HG03439 (cell line): ENCODE data around the gene MCM7.

Experiments used
- ATAC-seq: cut with Tn5 transposase; IDR thresholded peaks from one replicate; pipeline ENCODE4 v1.9.1; 2021; ENCODE audit warnings: mild to moderate bottlenecking, moderate library complexity; ENCODE audit not compliant: unreplicated experiment

Gene MCM7

DNA sequence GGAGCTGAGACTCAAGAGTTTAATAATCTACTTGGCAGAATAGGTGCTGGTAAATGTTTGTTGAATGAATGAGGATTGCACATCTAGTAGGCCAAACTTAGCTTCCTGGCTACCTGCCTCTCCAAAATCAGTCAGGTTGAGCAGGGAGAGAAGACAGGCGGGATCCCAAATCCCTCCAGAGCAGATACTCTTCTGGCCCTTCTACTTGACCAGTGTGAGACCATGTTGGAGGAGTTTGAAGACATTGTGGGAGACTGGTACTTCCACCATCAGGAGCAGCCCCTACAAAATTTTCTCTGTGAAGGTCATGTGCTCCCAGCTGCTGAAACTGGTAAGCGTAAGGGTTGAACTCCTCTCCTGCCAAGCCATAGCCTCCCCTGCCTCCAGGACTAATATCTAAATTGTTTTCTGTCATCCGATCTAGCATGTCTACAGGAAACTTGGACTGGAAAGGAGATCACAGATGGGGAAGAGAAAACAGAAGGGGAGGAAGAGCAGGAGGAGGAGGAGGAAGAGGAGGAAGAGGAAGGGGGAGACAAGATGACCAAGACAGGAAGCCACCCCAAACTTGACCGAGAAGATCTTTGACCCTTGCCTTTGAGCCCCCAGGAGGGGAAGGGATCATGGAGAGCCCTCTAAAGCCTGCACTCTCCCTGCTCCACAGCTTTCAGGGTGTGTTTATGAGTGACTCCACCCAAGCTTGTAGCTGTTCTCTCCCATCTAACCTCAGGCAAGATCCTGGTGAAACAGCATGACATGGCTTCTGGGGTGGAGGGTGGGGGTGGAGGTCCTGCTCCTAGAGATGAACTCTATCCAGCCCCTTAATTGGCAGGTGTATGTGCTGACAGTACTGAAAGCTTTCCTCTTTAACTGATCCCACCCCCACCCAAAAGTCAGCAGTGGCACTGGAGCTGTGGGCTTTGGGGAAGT, 23.4 kb upstream of the MCM7 start:
- no peak for ATAC-seq

DNA sequence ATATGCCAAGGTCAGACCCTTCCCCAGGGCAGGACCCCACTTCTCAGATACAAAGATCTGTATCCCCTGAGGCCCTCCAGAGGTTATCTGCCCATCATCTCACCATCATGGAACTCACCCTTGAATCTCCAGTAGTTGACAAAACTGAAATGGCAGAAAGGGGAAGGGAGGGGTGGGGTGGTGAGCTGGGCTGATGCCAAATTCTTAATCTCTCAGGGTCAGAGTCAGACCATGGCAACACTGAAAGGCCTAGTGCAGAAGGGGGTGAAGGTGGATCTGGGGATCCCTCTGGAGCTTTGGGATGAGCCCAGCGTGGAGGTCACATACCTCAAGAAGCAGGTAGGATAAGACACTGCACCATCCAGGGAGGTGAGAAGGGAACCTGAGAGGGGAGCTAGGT, 21.4 kb upstream of the MCM7 start:
- ATAC-seq: no peak

DNA sequence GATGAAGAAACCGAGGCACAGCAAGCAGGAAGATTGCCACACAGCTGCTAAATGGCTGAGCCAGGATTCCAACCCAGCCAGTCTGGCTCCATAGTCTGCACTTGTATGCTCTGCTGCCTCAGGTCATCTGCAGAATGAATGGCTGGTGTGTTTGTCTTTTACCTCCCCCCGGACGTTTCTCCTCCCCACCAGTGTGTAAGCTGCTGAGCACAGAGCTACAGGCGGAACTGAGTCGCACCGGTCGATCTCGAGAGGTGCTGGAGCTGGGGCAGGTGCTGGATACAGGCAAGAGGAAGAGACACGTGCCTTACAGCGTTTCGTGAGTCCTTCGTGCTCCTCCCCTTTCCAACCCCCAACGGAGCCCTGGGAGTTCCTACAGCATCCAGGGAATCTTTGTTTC, 20.9 kb upstream of the MCM7 start:
- ATAC-seq: no peak

DNA sequence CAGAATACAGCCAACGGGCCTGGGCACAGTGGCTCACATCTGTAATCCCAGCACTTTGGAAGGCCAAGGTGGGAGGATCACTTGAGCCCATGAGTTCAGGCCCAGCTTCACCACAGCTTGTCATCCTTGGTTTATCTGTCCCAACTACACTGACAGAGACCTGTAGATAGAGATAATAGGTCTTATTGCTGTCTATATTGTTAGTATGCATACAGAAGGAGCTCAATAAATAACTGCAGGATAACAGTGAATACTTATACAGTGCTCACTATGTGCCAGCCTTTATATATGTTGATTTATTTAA, 19.5 kb upstream of the MCM7 start:
- no peak for ATAC-seq

DNA sequence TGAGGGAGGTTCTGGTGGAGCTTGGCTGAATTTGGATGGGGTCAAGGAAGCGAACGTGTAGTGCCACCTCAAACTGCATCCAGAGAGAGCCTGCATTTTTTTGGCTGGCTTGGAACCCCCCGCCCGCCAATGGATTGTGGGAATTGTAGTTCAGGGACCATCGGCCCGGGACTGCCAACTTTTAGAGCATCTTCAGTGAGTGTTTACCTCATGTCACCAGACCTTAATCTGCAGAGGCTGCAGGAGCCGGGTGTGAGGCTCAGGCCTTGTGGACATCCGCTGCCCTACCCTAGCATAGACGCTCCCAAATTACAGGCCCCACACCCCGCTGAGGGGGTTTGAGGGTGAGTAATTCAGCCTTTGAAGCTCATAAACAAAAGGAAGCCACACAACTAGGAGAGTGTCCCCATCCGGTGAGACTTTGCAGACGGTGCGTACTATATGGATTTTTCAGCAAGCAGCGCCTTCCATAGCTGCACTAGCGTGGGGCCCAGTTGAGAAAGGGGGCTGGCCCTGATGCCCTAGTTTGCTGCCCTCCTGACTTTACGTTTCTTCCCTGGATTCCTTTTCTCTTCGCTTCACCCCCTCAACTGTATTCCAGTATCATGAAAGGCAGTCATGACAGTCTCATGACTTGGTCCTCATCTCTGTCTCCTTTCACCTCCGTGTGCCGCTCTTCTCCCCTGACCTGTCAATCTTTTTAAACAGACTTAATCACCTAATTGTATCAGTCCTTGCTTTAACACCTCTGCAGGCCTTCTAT, 19.0 kb upstream of the MCM7 start:
- peak; percentile 37 for ATAC-seq

DNA sequence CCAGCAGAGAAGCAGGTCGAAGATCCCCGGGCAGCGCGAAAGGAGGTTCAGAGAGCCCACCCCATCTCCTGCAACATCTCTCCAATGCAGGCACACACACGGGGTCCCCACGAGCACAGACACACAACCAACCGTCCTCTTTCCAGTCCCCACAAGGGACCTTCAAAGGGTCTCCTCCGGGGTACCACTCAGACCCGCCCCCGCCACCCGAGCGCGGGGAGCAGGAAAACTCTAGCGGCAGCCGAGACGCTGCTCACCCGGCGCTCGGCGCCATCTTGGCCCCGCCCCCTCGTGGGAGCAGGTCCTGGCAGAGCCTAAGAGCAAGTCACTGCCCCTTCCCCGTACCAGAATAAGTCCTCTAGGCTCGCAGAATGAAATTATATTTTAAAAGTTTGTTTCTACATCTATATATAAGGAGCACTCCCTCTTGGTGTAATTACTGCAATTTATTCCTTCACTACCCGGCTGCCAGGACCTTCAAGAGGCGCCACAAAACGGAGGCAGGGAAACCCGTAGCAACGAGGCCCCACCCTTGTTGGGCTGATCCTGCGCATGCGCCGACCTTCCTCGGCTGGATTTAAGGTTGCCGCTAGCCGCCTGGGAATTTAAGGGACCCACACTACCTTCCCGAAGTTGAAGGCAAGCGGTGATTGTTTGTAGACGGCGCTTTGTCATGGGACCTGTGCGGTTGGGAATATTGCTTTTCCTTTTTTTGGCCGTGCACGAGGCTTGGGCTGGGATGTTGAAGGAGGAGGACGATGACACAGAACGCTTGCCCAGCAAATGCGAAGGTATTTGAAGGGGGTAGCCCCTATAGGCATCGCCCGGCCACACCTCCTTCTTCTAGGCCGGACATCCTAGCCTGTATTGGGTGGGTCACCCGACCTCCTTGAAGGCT, 18.1 kb upstream of the MCM7 start, which contains the start of the genes CNPY4 and TAF6:
Gene CNPY4 (plus strand): TSS at position 563 of the 898 bp plus-strand sequence. CDS start 111 bp downstream, at position 674.
Gene TAF6 (minus strand): TSS at position 287 of the 898 bp plus-strand sequence. CDS start 5,149 bp downstream, outside the sequence.
- ATAC-seq: peak; percentile 77

DNA sequence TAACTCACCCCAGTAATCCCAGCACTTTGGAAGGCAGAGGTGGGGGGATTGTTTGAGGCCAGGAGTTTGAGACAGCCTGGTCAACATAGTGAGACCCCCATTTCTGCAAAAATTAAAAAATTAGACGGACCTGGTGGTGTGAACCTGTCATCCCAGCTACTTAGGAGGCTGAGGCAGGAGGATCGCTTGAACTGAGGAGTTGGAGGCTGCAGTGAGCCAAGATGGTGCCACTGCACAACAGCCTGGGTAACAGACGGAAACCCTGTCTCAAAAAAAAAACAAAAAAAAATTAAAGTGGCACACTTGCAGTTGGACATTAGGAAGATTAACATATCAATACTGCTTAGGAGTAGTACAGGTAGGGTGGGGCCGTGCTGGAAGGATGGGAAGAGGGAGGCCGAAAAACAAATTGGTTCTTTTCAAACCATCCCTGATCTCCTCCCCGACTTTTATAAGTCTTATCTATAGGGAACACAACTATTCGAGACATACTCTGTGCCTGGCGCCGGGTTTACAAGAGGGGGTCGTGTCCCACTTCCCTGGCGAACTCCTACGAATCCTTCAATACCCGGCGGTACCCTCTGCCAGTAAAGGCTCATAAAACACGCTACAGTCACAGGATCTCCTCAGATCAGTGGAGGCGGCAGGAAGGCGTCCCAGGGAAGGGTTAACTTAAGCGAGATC, 17.3 kb upstream of the MCM7 start:
- no peak for ATAC-seq

DNA sequence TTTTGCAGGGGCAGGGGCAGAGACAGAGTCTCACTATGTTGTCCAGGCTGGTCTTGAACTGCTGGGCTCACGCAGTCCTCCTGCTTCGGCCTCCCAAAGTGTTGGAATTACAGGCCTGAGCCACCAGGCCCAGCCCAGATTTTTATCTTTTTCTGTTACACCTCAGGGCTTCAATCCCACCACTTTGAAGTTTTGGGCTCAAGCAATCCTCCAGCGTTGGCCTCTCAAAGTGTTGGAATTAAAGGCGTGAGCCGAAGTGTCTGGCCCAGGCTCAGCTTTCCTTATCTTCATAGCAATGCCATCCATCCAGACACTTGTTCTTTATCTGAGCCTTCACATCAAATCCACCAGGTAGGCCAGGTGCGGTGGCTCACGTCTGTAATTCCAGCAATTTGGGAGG, 13.8 kb upstream of the MCM7 start:
- no peak for ATAC-seq

DNA sequence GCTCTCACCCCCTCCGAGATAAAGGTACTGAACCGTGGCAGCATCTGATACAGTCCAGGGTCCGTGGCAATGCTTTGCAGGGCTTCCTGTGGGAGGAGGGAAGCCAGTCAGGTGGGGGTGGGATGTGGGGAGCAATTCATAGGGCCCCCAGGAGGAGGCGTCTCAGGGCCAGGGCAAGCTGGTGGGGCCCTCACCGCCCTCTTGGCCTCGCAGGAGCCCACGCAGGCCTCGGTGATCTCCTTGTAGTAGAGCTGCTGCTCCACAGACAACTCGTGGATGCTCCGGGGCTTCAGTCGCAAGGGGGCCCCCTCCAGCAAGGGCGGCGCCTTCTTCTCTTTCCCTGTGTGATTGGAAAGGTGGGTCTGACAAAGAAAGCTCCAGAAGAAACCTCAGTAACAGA, 10.7 kb upstream of the MCM7 start:
- ATAC-seq: no peak

DNA sequence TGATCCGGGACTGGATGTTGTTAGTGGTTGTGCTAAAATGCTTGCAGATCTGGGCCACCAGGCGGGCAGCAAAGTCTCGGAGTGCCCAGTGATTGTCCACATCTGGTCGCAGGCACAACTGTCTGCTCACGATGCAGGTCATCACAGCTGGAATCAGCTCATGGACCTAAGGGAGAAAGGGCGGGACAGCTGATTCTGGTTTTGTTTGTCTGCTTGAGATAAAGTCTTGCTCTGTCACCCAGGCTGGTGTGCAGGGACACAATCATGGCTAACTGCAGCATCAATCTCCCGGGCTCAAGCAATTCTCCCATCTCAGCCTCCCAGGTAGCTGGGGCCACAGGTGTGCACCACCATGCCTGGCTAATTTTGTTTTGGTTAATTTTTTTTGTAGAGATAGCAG, 10.0 kb upstream of the MCM7 start:
- ATAC-seq: no peak

DNA sequence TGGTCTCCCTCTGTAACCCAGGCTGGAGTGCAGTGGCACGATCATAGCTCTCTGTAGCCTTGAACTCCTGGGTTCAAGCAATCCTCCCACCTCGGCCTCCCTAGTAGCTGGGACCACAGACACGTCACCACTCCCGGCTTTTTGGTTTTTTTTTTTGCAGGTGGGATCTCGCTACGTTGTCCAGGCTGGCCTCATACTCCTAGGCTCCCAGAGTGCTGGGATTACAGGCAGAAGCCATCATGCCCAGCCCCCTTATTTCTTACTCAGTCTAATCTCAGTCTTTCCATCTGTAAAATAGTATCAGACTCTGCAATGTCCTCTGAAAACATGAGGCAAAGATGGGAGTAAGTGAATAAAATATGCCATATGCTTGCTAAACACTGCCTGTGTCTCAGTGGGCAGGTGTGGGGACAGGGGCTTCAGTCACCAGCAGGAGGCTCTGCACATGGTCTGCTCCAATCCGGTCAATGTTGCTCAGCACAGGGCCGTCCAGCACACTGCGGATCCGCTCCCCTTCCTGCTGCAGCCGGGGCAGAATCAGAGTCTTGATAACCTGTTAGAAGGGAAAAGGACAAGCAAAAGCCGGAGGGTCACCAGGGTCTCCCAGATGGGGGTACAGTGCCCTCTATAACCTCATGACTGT, 8.4 kb upstream of the MCM7 start:
- ATAC-seq: no peak

DNA sequence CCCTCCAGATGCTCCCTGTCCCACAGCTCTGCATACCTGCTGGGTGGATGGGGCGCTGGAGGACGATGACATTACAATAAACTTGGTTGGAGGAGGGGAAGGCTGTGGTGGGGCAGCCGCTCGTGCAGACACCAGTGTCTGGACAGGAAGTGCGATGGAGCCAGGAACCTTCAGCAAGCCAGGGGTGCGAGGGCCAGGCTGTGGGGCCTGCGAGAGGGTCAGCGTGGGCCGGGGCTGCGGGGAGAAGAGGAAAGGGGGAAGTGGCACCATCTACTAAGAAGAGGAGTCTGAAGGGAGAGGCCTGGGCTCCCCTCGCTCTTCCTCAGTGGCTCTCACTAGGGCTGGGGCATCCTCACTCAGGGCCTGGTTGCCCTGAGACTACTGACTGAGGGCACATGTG, 6.7 kb upstream of the MCM7 start:
- no peak for ATAC-seq

DNA sequence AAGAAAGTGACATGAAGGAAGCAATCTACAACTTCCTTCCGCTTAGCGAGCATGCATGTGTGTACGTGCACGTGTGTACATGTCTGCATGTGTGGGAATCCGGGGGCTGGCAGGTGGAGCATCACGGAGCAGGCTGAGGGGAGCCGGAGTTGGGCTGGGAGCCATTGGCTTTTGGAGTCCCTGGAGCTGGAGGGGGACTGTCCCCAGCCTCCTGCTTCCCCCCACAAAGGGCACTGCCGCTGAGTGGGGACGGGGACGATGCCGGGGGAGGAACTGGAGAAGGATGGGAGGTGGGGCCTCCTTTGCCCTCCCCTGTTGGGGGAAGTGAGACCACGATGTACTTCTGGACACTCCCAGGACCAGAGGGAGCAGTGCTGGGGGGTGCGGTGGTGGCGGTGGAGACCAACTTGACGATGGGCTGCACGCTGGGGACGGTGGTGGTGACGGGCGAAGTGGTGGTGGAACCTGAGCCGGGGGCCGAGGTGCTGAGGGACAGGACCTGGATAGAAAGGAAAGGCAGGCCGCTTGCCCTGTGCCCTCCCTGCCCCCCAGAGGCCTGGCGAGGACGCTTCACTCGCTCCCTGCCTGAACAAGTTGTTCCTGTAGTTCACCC, 6.0 kb upstream of the MCM7 start:
- no peak for ATAC-seq

DNA sequence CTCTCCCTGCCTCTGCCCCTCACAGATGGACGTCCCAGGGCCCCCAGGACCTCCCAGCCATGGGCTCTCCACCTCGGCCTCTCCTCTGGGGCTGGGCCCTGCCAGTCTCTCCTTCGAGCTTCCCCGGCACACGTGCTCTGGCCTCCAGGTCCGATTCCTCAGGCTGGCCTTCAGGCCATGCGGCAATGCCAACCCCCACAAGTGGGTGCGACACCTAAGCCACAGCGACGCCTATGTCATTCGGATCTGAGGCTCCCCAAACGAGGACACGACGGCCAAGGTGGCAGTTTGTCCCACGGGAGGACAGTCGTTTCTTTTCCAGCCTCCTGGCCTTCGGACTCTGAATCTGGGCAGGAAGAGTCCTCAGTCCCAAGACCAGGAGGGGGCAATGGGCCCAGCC, 5.4 kb upstream of the MCM7 start:
- ATAC-seq: no peak

DNA sequence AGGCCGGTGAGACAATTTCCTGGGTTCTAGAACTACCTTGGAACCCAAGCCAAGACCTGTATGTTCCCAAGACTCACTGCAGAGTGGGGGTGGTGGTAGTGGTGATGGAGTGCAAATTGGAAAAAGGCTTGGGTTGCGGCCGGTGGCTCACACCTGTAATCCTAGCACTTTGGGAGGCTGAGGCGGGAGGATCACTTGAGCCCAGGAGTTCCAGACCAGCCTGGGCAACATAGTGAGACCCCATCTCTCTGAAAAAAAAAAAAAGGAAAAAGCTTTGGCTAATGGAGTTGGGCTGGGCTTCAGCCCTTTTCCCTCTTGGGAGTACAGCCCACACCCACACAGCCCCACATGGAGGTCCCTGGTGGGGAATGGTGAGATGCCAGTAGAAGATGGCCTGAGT, 4.3 kb upstream of the MCM7 start:
- ATAC-seq: no peak

DNA sequence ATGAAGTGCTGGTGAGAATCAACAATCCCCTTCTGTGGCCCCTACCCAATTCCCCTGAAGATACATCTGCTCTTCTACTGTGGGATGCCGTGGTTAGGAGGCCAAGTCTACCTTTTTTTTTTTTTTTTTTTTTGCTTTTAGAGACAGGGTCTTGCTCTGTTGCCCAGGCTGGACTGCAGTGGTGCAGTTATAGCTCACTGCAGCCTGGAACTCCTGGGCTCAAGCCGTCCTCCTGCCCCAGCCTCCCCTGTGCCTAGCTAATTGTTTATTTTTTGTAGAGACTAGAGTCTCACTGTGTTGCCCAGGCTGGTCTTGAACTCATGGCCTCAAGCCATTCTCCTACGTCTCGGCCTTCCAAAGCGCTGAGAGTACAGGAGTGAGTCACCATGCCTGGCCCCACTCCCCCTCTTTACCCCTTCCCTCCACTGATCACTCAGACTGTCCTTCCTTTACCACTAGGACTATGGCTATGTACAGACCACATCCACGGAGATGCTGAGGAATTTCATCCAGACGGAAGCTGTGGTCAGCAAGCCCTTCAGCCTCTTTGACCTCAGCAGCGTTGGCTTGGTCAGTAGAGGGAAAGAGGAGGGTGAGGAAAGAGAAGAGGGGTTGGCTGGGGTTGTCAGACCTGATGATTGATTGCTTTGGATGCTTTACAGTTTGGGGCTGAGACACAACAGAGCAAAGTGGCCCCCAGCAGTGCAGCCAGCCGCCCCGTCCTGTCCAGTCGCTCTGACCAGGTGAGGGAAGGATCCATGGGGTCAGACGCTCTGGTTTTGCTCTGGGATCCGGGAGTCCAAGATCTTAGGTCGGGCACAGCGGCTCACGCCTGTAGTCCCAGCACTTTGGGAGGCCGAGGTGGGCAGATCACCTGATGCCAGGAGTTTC, 2.0 kb upstream of the MCM7 start:
- ATAC-seq: no peak

DNA sequence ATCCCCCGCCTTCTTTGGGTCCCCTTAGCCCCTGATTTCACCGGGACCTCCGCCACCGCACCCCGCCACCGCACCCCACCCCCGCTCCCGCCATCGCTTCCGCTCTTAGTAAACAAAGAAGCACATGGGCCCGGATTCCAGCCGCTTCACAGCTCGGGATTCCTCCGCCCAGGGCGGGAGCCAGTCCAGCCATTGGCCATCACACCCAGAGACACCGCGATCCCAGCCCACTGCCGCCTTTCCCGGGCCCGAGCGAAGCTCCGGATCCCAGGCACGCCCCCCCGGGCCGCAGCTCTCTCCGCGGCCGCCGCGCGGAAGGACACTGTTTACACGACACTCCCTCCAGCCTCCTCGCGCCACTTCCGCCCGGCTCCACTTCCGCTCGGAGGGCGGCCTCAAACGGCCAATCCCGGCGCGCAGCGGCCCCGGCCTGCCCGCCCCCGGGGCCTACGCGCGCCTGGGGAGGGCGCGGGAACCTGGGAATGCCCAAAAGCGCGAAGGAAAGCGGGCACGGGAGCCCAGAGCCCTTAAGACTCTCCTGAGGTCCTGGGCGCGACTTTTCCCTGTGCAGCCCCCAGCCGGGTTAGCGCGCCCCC, 679 bp downstream of the MCM7 start:
- peak; percentile 57 for ATAC-seq

DNA sequence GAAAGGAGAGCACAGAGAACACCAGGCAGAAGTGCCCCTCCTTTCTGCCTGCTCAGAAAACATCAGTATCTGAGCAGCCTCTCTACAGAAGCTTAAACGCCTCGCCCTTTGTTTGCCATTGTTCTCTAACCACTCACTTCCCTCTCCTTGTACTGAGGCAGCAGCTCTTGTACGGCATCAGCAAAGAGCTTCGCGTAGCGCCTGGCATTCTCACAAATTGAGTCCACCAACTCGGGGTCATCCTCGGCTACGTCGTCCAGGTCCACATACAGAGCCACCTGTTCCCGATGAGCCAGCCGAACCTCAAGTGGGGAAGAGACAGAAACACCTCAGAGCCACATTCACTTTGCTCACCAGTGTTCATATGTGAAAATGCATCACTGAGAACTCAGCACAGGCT, 1.7 kb downstream of the MCM7 start:
- no peak for ATAC-seq
